Activated B cell treated with CpG ODN at 0.5 μM for 24 hours (primary cell): ENCODE data around the gene CTNND2. TPM values are rescaled to one million over a fixed set of nuclear protein-coding genes. Genes with fewer than 3 reads are reported as not detected.

Experiments used
- ATAC-seq: fragments of 200-7000 bp; cut with Tn5 transposase; one replicate; pipeline ENCODE4 v1.10.0; 2021; ENCODE audit warnings: low read depth, mild to moderate bottlenecking, moderate library complexity
- CTCF ChIA-PET: fragments of 350-600 bp; sonication (Branson Sonifier 250); formaldehyde crosslinking; loops from one replicate; lab custom pipeline; 2021; ENCODE audit warnings: antibody characterized with exemption; lab: Charles Lee
- POLR2A ChIA-PET: fragments of 350-600 bp; sonication (Branson Sonifier 250); formaldehyde crosslinking; loops from one replicate; lab custom pipeline; 2021; ENCODE audit warnings: antibody characterized with exemption; lab: Charles Lee
- DNase-seq: peaks from one replicate; pipeline ENCODE4 v3.0.0; 2022
- H3K27ac Mint-ChIP-seq: one replicate; pipeline ENCODE4 v1.8.0; 2020; ENCODE audit warnings: mixed read lengths
- H3K27me3 Mint-ChIP-seq: one replicate; pipeline ENCODE4 v1.8.0; 2021; ENCODE audit warnings: mixed read lengths
- H3K36me3 Mint-ChIP-seq: one replicate; pipeline ENCODE4 v1.8.0; 2021; ENCODE audit warnings: low read depth, mixed read lengths
- H3K4me1 Mint-ChIP-seq: one replicate; pipeline ENCODE4 v1.8.0; 2021; ENCODE audit warnings: mixed read lengths
- H3K4me3 Mint-ChIP-seq: one replicate; pipeline ENCODE4 v1.8.0; 2020; ENCODE audit warnings: mild to moderate bottlenecking, mixed read lengths
- H3K9me3 Mint-ChIP-seq: one replicate; pipeline ENCODE4 v1.8.0; 2020; ENCODE audit warnings: mixed read lengths
- CTCF ChIP-seq: fragments of 200-600 bp; IDR thresholded peaks from one replicate; pipeline ENCODE4 v1.8.0; 2022; ENCODE audit warnings: antibody characterized with exemption, mild to moderate bottlenecking
- intact Hi-C: fragments of 100-400 bp; cut with micrococcal nuclease; formaldehyde crosslinking; loops from one replicate; pipeline ENCODE4 v1.15.1; 2024
- total RNA-seq: library from RNA; stranded (reverse); gene quantifications from 2 replicates; pipeline ENCODE4 v1.2.3, GENCODE V29; 2022

The CTNND2 gene
- total RNA-seq, 1 donor from 2014 or later: not detected

- Mint-ChIP-seq H3K4me3 (no peak overlapping the region), H3K4me1 (no peaks in the 10 kb centered on the region), H3K27ac (no peak overlapping the region), H3K36me3 (no peaks in the 10 kb centered on the region), H3K27me3 (peaks cover 3% of the 10 kb centered on the region), H3K9me3 (no peaks in the 10 kb centered on the region)
- no peak for TF ChIP-seq CTCF
- CTCF ChIA-PET: no interaction called here
- intact Hi-C loops: no loop called here
- ATAC-seq (no peak), DNase-seq (no peak)
- POLR2A ChIA-PET: no interaction called here
Measured at GRCh38 chr5:11166923-11167322, 737.3 kb downstream of the CTNND2 start.

- Mint-ChIP-seq H3K27me3 (peaks cover 2% of the 10 kb centered on the region), H3K4me3 (no peak overlapping the region), H3K4me1 (no peaks in the 10 kb centered on the region), H3K27ac (no peak overlapping the region), H3K36me3 (no peaks in the 10 kb centered on the region), H3K9me3 (no peaks in the 10 kb centered on the region)
- no peak for DNase-seq
- ATAC-seq: no peak
- TF ChIP-seq CTCF: no peak
- POLR2A ChIA-PET: no interaction called here
- CTCF ChIA-PET: no interaction called here
- intact Hi-C loops: no loop called here
Measured at GRCh38 chr5:11164531-11165294, 739.5 kb downstream of the CTNND2 start.

GRCh38 chr5:11157132-11157531, 747.1 kb downstream of the CTNND2 start:
- Mint-ChIP-seq H3K4me1 (no peaks in the 10 kb centered on the region), H3K4me3 (no peak overlapping the region), H3K27me3 (peaks cover 7% of the 10 kb centered on the region), H3K27ac (no peak overlapping the region), H3K36me3 (no peaks in the 10 kb centered on the region), H3K9me3 (no peaks in the 10 kb centered on the region)
- ATAC-seq: no peak
- TF ChIP-seq CTCF: no peak
- intact Hi-C loops: no loop called here
- ChIA-PET CTCF (no interaction called here), POLR2A (no interaction called here)
- DNase-seq: no peak

- ChIA-PET CTCF (no interaction called here), POLR2A (no interaction called here)
- intact Hi-C loops: no loop called here
- Mint-ChIP-seq H3K27ac (no peak overlapping the region), H3K36me3 (no peaks in the 10 kb centered on the region), H3K9me3 (no peaks in the 10 kb centered on the region), H3K4me3 (no peak overlapping the region), H3K27me3 (peaks cover 7% of the 10 kb centered on the region), H3K4me1 (no peaks in the 10 kb centered on the region)
- no peak for TF ChIP-seq CTCF
- DNase-seq: no peak
- ATAC-seq: no peak
Measured at GRCh38 chr5:11153670-11154382, 750.4 kb downstream of the CTNND2 start.

GRCh38 chr5:11152368-11152767, 751.9 kb downstream of the CTNND2 start:
- no peaks in the 10 kb centered on the region for H3K4me1 Mint-ChIP-seq
- TF ChIP-seq CTCF: no peak
- no peaks in the 10 kb centered on the region for H3K9me3 Mint-ChIP-seq
- no peak overlapping the region for H3K27ac Mint-ChIP-seq
- DNase-seq: no peak
- no peak overlapping the region for H3K4me3 Mint-ChIP-seq
- H3K36me3 Mint-ChIP-seq: no peaks in the 10 kb centered on the region
- H3K27me3 Mint-ChIP-seq: peaks cover 7% of the 10 kb centered on the region
- ChIA-PET POLR2A (no interaction called here), CTCF (no interaction called here)
- intact Hi-C loops: no loop called here
- no peak for ATAC-seq
